ENCODE results near the gene YES1.

DNA sequence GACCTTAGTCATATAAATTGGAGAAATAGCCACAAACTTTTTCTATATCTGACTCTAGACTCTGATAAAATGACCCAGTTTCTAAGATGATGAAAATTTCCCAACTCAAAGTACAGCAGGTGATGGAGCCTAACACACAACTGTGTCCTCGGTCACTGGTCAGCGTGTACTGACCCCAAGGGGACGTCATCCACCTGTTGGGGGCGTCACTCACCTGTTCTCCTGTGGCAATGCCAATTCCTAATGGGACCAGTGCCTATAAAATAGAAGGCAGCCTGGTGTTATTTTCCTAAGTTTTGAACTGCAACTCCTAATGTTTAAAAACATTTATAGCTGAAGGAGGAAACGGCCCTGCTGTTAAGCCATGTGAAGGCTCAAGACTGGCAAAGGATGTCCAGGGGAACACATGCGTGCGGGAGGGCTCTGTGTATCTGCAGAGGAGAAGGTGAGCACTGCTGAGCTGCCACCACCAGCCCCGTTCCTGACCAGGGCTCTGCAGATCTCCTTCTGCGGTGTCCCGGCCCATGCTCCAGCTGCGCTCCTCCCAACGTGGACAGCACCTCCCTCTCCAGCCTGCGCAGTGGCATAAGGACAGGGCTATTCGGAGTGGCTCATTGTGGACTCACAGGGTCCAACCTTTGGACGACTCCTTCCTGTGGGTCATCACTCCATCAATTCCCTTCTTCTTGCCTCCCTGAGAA lies 133.4 kb downstream of the YES1 start:
- TF ChIP-seq CTCF (IDR thresholded peaks at IDR 0.05; ENCODE audit: low read depth, low read length): no peak
- no peak for TF ChIP-seq EZH2phosphoT487 (IDR thresholded peaks at IDR 0.05; ENCODE audit: low read depth)

Data from OCI-LY3 (cell line).